ENCODE results near the gene PLA2G6. TPM values are rescaled to one million over a fixed set of nuclear protein-coding genes. Genes with fewer than 3 reads are reported as not detected.

The PLA2G6 gene
- total and polyA plus RNA-seq, 4 donors, result 22.9 to 32.8 (median 29.6) TPM

DNA sequence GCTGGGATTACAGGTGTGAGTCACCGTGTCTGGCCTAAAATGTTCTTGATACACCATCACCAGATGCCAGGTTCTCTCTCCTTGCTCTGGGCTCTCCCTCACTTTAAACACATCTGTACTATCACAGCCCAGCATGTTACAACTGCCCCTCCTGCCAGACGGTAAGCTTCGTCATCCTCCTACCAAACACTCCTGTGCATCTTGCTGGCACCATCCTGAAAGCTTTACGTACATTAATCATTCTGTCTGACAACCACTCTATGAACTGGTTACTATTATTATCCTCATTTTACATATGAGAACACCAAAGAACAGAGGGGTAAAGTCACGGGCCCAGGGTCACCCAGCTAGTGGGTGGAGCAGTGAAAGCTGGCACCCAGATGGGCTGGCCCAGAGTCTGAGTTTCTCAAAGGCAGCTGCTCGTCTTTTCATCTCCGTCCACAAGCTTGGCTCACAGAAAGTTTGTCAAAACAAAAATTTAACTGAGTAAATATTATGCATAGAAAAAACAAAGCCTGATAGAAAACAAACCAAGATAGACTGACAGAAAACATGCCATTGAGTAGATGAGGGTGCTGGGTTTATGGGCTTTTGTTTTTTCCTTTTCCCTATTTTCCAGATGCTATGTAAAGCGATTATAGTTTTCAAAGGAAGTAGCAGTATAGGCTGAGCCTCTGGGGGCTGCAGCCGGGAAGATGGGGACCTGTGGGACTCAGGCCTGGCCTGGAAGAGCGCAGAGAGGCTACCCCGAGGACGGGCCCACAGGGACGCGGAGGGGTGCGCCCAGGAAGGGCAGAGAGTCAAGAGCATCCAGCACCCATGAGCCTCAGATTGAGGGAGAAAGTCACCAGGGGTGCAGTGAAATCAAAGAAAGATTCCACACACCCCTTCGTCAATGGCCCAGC lies 9.5 kb downstream of the PLA2G6 start:
- H3K27ac ChIP-seq (ENCODE audit: low read depth, low read length), result peak overlapping the region; percentile 42
- H3K9me3 ChIP-seq (ENCODE audit: control insufficient read depth, insufficient read depth, low read length), result no peaks in the 10 kb centered on the region
- no peak overlapping the region for H3K4me3 ChIP-seq (ENCODE audit: low read depth, low read length)
- peaks cover 14% of the 10 kb centered on the region for H3K36me3 ChIP-seq (ENCODE audit: control insufficient read depth, insufficient read depth, low read length)
- DNase-seq (ENCODE audit: low read depth in 4 of 6, low spot score in 6 of 6), result no peak
- no peaks in the 10 kb centered on the region for H3K27me3 ChIP-seq (ENCODE audit: control insufficient read depth, insufficient read depth, low read length)
- 59% methylated on average over 14 of the region's 16 CpGs for WGBS (ENCODE audit: insufficient coverage)
- peaks cover 43% of the 10 kb centered on the region for H3K4me1 ChIP-seq (ENCODE audit: control insufficient read depth, insufficient read depth, low read length)

DNA sequence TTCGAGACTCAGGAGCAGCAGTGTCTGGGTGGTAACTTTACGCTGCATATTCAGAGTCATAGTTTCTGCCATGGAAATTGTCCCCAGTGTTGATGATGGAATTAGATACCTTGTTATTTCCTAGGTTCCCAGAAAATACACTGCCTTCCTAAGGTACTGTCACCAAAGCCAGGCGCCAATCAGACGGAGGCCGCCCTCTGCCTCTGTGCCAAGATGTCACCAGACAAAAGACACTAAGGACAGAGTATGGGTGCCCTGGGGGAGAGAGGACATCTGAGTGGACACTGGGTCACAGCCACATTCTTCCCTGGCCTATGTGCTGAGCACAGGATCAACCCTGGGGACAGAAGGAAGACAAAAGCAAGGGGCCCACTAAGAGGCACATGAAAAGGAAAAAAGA lies 11.2 kb downstream of the PLA2G6 start:
- no peak overlapping the region for H3K4me3 ChIP-seq (ENCODE audit: low read depth, low read length)
- no peak overlapping the region for H3K27ac ChIP-seq (ENCODE audit: low read depth, low read length)

DNA sequence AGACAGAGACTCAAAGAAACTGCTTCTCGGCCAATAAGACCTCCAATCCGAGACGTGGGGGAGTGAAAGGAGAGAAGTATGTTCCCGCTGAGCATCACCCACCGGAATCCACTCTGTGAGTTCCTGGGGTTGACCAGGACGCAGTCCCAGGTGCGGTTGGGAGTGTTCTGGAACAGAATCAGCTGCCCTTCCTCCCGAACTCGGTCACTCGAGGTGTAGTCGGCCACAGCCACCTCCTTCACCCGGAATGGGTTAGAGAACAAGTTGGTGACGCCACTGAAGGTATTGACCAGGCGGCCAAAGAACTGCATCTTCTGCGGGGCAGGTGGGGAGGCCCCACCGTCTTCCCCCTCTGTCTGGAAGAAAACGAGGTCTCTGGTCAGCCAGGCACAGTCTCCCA lies 12.5 kb downstream of the PLA2G6 start:
- DNase-seq (ENCODE audit: low read depth in 4 of 6, low spot score in 6 of 6), result no peak
- WGBS (ENCODE audit: insufficient coverage), result 82% methylated on average over 16 of the region's 17 CpGs

More for the DNA sequence above, 11.2 kb downstream of the PLA2G6 start:
- H3K27me3 ChIP-seq (ENCODE audit: control insufficient read depth, insufficient read depth, low read length), result no peaks in the 10 kb centered on the region
- 90% methylated on average over 2 of the region's 5 CpGs for WGBS (ENCODE audit: insufficient coverage)
- peaks cover 16% of the 10 kb centered on the region for H3K36me3 ChIP-seq (ENCODE audit: control insufficient read depth, insufficient read depth, low read length)
- peaks cover 44% of the 10 kb centered on the region for H3K4me1 ChIP-seq (ENCODE audit: control insufficient read depth, insufficient read depth, low read length)
- H3K9me3 ChIP-seq (ENCODE audit: control insufficient read depth, insufficient read depth, low read length), result no peaks in the 10 kb centered on the region
- DNase-seq (ENCODE audit: low read depth in 4 of 6, low spot score in 6 of 6), result no peak

DNA sequence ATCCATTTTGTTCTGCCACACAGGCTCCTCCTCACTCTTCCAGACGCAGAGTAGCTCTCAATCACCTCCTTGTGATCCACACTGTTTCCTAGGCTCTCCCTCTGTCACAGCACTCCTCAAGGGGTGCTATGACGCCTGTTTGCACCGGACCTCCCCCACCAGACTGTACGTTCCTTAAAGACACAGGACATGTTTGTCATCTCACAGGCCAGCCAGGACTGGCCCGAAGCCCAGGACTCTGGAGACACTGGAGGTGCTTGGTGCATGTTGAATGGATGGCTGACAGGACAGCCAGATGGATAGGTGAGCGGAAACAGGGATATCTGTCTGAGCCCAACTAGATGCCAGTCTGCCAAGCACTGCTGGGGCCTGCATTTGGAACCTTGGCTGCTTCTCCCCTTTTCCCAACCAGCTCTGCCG lies 13.6 kb downstream of the PLA2G6 start:
- peaks cover 24% of the 10 kb centered on the region for H3K36me3 ChIP-seq (ENCODE audit: control insufficient read depth, insufficient read depth, low read length)
- peak in 4 of 6 donors; percentile 40 to 85 (median 65) for DNase-seq (ENCODE audit: low read depth in 4 of 6, low spot score in 6 of 6)
- peak overlapping the region; percentile 78 for H3K27ac ChIP-seq (ENCODE audit: low read depth, low read length)

More for the DNA sequence above, 12.5 kb downstream of the PLA2G6 start:
- Histone ChIP-seq H3K4me1 (ENCODE audit: control insufficient read depth, insufficient read depth, low read length) (peaks cover 55% of the 10 kb centered on the region), H3K27me3 (ENCODE audit: control insufficient read depth, insufficient read depth, low read length) (no peaks in the 10 kb centered on the region), H3K4me3 (ENCODE audit: low read depth, low read length) (no peak overlapping the region), H3K36me3 (ENCODE audit: control insufficient read depth, insufficient read depth, low read length) (peaks cover 17% of the 10 kb centered on the region), H3K27ac (ENCODE audit: low read depth, low read length) (no peak overlapping the region), H3K9me3 (ENCODE audit: control insufficient read depth, insufficient read depth, low read length) (no peaks in the 10 kb centered on the region)

DNA sequence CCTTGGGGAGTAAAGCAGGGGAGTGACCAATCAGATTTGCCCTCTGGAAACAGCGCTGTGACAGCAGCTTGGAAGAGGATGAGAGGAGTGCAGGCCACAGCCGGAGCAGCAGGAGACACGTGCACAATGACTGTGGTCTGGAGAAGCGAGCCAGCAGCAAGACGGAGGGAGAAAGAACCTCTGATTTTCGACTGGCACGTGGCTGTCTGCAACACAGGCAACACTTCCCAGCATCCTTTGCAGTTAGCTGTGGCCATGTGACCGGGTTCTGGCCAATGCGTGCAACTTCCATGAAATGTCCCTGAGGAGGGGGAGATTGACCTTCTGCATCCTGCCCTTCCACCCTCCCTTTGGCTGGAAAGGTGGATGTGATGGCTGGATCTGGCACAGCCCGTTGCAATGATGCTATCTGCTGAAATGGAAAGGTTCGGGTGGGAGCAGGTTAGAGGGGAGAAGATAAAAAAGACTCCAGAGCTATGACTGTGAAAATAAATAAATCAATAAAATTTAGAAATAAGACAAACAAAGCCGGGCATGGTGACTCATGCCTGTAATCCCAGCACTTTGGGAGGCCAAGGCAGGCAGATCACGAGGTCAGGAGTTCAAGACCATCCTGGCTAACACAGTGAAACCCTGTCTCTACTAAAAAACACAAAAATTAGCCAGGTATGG lies 15.6 kb downstream of the PLA2G6 start:
- peaks cover 50% of the 10 kb centered on the region for H3K4me1 ChIP-seq (ENCODE audit: control insufficient read depth, insufficient read depth, low read length)
- DNase-seq (ENCODE audit: low read depth in 4 of 6, low spot score in 6 of 6), result no peak
- no peaks in the 10 kb centered on the region for H3K27me3 ChIP-seq (ENCODE audit: control insufficient read depth, insufficient read depth, low read length)
- peaks cover 25% of the 10 kb centered on the region for H3K36me3 ChIP-seq (ENCODE audit: control insufficient read depth, insufficient read depth, low read length)
- 72% methylated on average over 3 of the region's 13 CpGs for WGBS (ENCODE audit: insufficient coverage)
- H3K9me3 ChIP-seq (ENCODE audit: control insufficient read depth, insufficient read depth, low read length), result no peaks in the 10 kb centered on the region
- no peak overlapping the region for H3K27ac ChIP-seq (ENCODE audit: low read depth, low read length)
- no peak overlapping the region for H3K4me3 ChIP-seq (ENCODE audit: low read depth, low read length)

More for the DNA sequence above, 13.6 kb downstream of the PLA2G6 start:
- H3K4me1 ChIP-seq (ENCODE audit: control insufficient read depth, insufficient read depth, low read length), result peaks cover 59% of the 10 kb centered on the region
- H3K27me3 ChIP-seq (ENCODE audit: control insufficient read depth, insufficient read depth, low read length), result no peaks in the 10 kb centered on the region
- 42% methylated on average over 7 of the region's 7 CpGs for WGBS (ENCODE audit: insufficient coverage)
- H3K9me3 ChIP-seq (ENCODE audit: control insufficient read depth, insufficient read depth, low read length), result no peaks in the 10 kb centered on the region
- H3K4me3 ChIP-seq (ENCODE audit: low read depth, low read length), result no peak overlapping the region

DNA sequence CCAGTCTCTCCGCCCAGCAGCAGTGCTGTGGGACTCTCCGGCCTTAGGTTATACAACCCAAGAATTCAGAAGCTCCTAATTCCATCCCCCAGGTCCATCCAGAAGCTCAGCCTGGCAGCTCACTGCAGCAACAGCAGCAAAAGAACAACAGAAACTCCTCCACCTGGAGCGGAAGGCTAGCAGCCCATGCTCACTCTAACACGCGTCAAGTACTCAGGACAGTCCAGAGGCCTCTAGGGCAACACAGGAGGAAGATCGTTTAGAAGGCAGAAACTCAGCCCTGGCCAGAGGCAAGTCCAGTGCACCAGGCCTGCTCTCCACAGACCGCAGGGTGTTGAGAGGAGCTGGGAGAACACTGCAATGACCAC lies 17.1 kb downstream of the PLA2G6 start:
- Histone ChIP-seq H3K27me3 (ENCODE audit: control insufficient read depth, insufficient read depth, low read length) (no peaks in the 10 kb centered on the region), H3K9me3 (ENCODE audit: control insufficient read depth, insufficient read depth, low read length) (no peaks in the 10 kb centered on the region), H3K27ac (ENCODE audit: low read depth, low read length) (no peak overlapping the region), H3K36me3 (ENCODE audit: control insufficient read depth, insufficient read depth, low read length) (peaks cover 25% of the 10 kb centered on the region), H3K4me1 (ENCODE audit: control insufficient read depth, insufficient read depth, low read length) (peaks cover 50% of the 10 kb centered on the region), H3K4me3 (ENCODE audit: low read depth, low read length) (no peak overlapping the region)
- DNase-seq (ENCODE audit: low read depth in 4 of 6, low spot score in 6 of 6), result no peak
- WGBS (ENCODE audit: insufficient coverage), result 75% methylated on average over 7 of the region's 7 CpGs

GRCh38 chr22:38163844-38164550 lies 17.6 kb downstream of the PLA2G6 start:
- DNase-seq (ENCODE audit: low read depth in 4 of 6, low spot score in 6 of 6), result no peak
- Histone ChIP-seq H3K9me3 (ENCODE audit: control insufficient read depth, insufficient read depth, low read length) (no peaks in the 10 kb centered on the region), H3K4me1 (ENCODE audit: control insufficient read depth, insufficient read depth, low read length) (peaks cover 46% of the 10 kb centered on the region), H3K27ac (ENCODE audit: low read depth, low read length) (no peak overlapping the region), H3K36me3 (ENCODE audit: control insufficient read depth, insufficient read depth, low read length) (peaks cover 25% of the 10 kb centered on the region), H3K4me3 (ENCODE audit: low read depth, low read length) (no peak overlapping the region), H3K27me3 (ENCODE audit: control insufficient read depth, insufficient read depth, low read length) (no peaks in the 10 kb centered on the region)
- WGBS (ENCODE audit: insufficient coverage), result 80% methylated on average over 13 of the region's 13 CpGs

GRCh38 chr22:38162881-38163843 lies 18.5 kb downstream of the PLA2G6 start:
- WGBS (ENCODE audit: insufficient coverage), result 81% methylated on average over 13 of the region's 14 CpGs
- Histone ChIP-seq H3K4me1 (ENCODE audit: control insufficient read depth, insufficient read depth, low read length) (peaks cover 37% of the 10 kb centered on the region), H3K36me3 (ENCODE audit: control insufficient read depth, insufficient read depth, low read length) (peaks cover 22% of the 10 kb centered on the region), H3K4me3 (ENCODE audit: low read depth, low read length) (no peak overlapping the region), H3K9me3 (ENCODE audit: control insufficient read depth, insufficient read depth, low read length) (no peaks in the 10 kb centered on the region), H3K27me3 (ENCODE audit: control insufficient read depth, insufficient read depth, low read length) (no peaks in the 10 kb centered on the region), H3K27ac (ENCODE audit: low read depth, low read length) (no peak overlapping the region)
- DNase-seq (ENCODE audit: low read depth in 4 of 6, low spot score in 6 of 6), result no peak

DNA sequence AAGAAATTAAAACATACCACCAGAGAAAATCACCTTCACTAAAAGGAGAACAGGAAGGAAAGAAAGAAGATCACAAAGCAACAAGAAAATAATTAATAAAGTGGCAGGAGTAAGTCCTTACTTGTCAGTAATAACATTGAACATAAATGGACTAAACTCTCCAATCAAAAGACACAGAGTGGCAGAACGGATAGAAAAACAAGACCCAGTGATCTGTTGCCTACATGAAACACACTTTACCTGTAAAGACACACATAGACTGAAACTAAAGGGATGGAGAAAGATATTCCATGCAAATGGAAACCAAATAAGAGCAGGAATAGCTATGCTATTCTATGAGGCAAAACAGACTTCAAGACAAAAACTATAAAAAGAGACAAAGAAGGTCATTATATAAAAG lies 25.9 kb downstream of the PLA2G6 start:
- Histone ChIP-seq H3K4me3 (ENCODE audit: low read depth, low read length) (no peak overlapping the region), H3K36me3 (ENCODE audit: control insufficient read depth, insufficient read depth, low read length) (no peaks in the 10 kb centered on the region), H3K27me3 (ENCODE audit: control insufficient read depth, insufficient read depth, low read length) (no peaks in the 10 kb centered on the region), H3K9me3 (ENCODE audit: control insufficient read depth, insufficient read depth, low read length) (no peaks in the 10 kb centered on the region), H3K4me1 (ENCODE audit: control insufficient read depth, insufficient read depth, low read length) (peaks cover 11% of the 10 kb centered on the region), H3K27ac (ENCODE audit: low read depth, low read length) (no peak overlapping the region)
- WGBS (ENCODE audit: insufficient coverage), result no CpG with 5 or more reads among the region's 1 CpG
- no peak for DNase-seq (ENCODE audit: low read depth in 4 of 6, low spot score in 6 of 6)

Measured in spinal cord (tissue), 10 donors.